ENCODE measurements around the gene RCCD1.

GRCh38 chr15:90939756-90940155, 14.9 kb upstream of the RCCD1 start:
- TF ChIP-seq CTCF (IDR thresholded peaks at IDR 0.05; ENCODE audit: poor library complexity, severe bottlenecking), result no peak
- no peak for TF ChIP-seq EP300 (conservative IDR thresholded peaks at IDR 0.05; ENCODE audit: poor library complexity, severe bottlenecking)
- TF ChIP-seq POLR2AphosphoS5 (IDR thresholded peaks at IDR 0.05), result no peak
- no peak for TF ChIP-seq RAD21 (conservative IDR thresholded peaks at IDR 0.05)
- no peak for TF ChIP-seq SMC3 (conservative IDR thresholded peaks at IDR 0.05; ENCODE audit: poor library complexity)
- TF ChIP-seq EZH2 (IDR thresholded peaks at IDR 0.05; ENCODE audit: borderline replicate concordance, insufficient read depth, low read length, poor library complexity, severe bottlenecking), result no peak

All from neural cell (in vitro differentiated cells).